PC-3 (cell line): Measurements from ENCODE around the gene TUSC2. TPM values are rescaled to one million over a fixed set of nuclear protein-coding genes. Genes with fewer than 3 reads are reported as not detected.

ENCODE experiments used
- ATAC-seq: fragments of 200-7000 bp; cut with Tn5 transposase; 2 replicates; pipeline ENCODE4 v1.9.1; 2020; ENCODE audit warnings: mild to moderate bottlenecking, moderate library complexity
- BruUV-seq: library from RNA; stranded (reverse); fragments of 400-500 nt; replicated peaks from 2 replicates; lab custom pipeline; 2021; lab: Mats Ljungman, UMichigan
- CTCF ChIA-PET: fragments of 300-600 bp; sonication (Branson Sonifier 250); formaldehyde crosslinking; loops from one replicate; lab custom pipeline; 2022; ENCODE audit warnings: antibody characterized with exemption; lab: Charles Lee
- POLR2A ChIA-PET: fragments of 300-600 bp; sonication (Branson Sonifier 250); formaldehyde crosslinking; loops from one replicate; lab custom pipeline; 2022; ENCODE audit warnings: antibody characterized with exemption; ENCODE audit not compliant: unreplicated experiment; lab: Charles Lee
- DNase-seq: peaks from one replicate; pipeline ENCODE4 v3.0.0-alpha.2; 2015
- H2AFZ ChIP-seq: fragments of 300-600 bp; sonication (generic); 2 replicates; pipeline ENCODE4 v1.6.0; 2016; ENCODE audit warnings: antibody characterized with exemption, low read length
- H3F3A ChIP-seq: fragments of 300-600 bp; sonication (generic); one replicate; pipeline ENCODE4 v1.6.0; 2017; ENCODE audit warnings: antibody characterized with exemption, low read length, control low read depth, mild to moderate bottlenecking; ENCODE audit not compliant: unreplicated experiment
- H3K27ac ChIP-seq: fragments of 300-600 bp; sonication (generic); 2 replicates; pipeline ENCODE4 v1.5.1; 2016; ENCODE audit warnings: mild to moderate bottlenecking, low read length
- H3K27me3 ChIP-seq: fragments of 300-600 bp; sonication (generic); 2 replicates; pipeline ENCODE4 v1.6.1; 2016; ENCODE audit warnings: low read length, mixed read lengths
- H3K36me3 ChIP-seq: fragments of 300-600 bp; sonication (generic); 2 replicates; pipeline ENCODE4 v1.6.1; 2016; ENCODE audit warnings: low read depth, mixed run types, low read length, mixed read lengths
- H3K4me1 ChIP-seq: fragments of 300-600 bp; sonication (generic); 2 replicates; pipeline ENCODE4 v1.5.1; 2016; ENCODE audit warnings: low read length; ENCODE audit not compliant: insufficient read depth
- H3K4me2 ChIP-seq: fragments of 300-600 bp; sonication (generic); 2 replicates; pipeline ENCODE4 v1.6.0; 2016; ENCODE audit warnings: low read length
- H3K4me3 ChIP-seq: fragments of 300-600 bp; sonication (generic); 2 replicates; pipeline ENCODE4 v1.5.1; 2016; ENCODE audit warnings: mild to moderate bottlenecking, low read length, mixed read lengths
- H3K79me2 ChIP-seq: fragments of 300-600 bp; sonication (generic); 2 replicates; pipeline ENCODE4 v1.6.1; 2017; ENCODE audit warnings: low read length, mixed read lengths
- H3K9ac ChIP-seq: fragments of 300-600 bp; sonication (generic); 2 replicates; pipeline ENCODE4 v1.6.0; 2016; ENCODE audit warnings: mild to moderate bottlenecking, low read length
- H3K9me2 ChIP-seq: fragments of 300-600 bp; sonication (generic); replicated peaks from 2 replicates; pipeline ENCODE4 v1.6.1; 2016; ENCODE audit warnings: mixed run types, low read length, mixed read lengths
- H3K9me3 ChIP-seq: fragments of 300-600 bp; sonication (generic); 2 replicates; pipeline ENCODE4 v1.6.1; 2016; ENCODE audit warnings: low read length, mixed read lengths
- H4K20me1 ChIP-seq: fragments of 300-600 bp; sonication (generic); 2 replicates; pipeline ENCODE4 v1.6.1; 2016; ENCODE audit warnings: low read length, mixed read lengths
- CTCF ChIP-seq: fragments of 300-600 bp; sonication (generic); conservative IDR thresholded peaks from 2 replicates; pipeline ENCODE4 v1.5.1; 2017; ENCODE audit warnings: antibody characterized with exemption, low read depth, mild to moderate bottlenecking, low read length
- EZH2 ChIP-seq: fragments of 300-600 bp; sonication (generic); IDR thresholded peaks from one replicate; pipeline ENCODE4 v1.6.1; 2017; ENCODE audit warnings: antibody characterized with exemption, mild to moderate bottlenecking, low read length; ENCODE audit not compliant: unreplicated experiment
- EZH2phosphoT487 ChIP-seq: fragments of 300-600 bp; sonication (generic); IDR thresholded peaks from 2 replicates; pipeline ENCODE4 v1.6.1; 2018; ENCODE audit warnings: mild to moderate bottlenecking, antibody characterized with exemption, low read length, borderline replicate concordance
- intact Hi-C: fragments of 100-400 bp; cut with micrococcal nuclease; formaldehyde crosslinking; loops from 2 replicates; pipeline ENCODE4 v1.9.0; 2023
- total RNA-seq: library from RNA; depleted of rRNA; stranded (reverse); fragments of >200 nt; gene quantifications from 2 replicates; pipeline ENCODE4 v1.2.3, GENCODE V29; 2014

The TUSC2 gene
- total RNA-seq, 1 experiment from 2014 or later, result 143 TPM

GRCh38 chr3:50304601-50305000, 23.4 kb downstream of the TUSC2 start:
- H3K79me2 ChIP-seq, result 0 out of 2 replicates have a peak, but pooled peaks cover 3% of the 10 kb centered on the region
- no TSS peak for BruUV-seq
- no peaks in the 10 kb centered on the region for H4K20me1 ChIP-seq
- H3K27ac ChIP-seq, result no peak overlapping the region
- no peak overlapping the region for H3K4me2 ChIP-seq
- H2AFZ ChIP-seq, result no peak overlapping the region
- no peak overlapping the region for H3K4me3 ChIP-seq
- DNase-seq (peak; percentile 33), ATAC-seq (no peak)
- no peaks in the 10 kb centered on the region for H3F3A ChIP-seq
- TF ChIP-seq EZH2, result no peak
- TF ChIP-seq EZH2phosphoT487, result no peak
- no peak for TF ChIP-seq CTCF
- no peak overlapping the region for H3K9ac ChIP-seq
- intact Hi-C loops, result no loop called here
- H3K27me3 ChIP-seq, result no peaks in the 10 kb centered on the region
- peaks cover 10% of the 10 kb centered on the region for H3K4me1 ChIP-seq
- H3K36me3 ChIP-seq, result no peaks in the 10 kb centered on the region; the same call in 1 of the 2 replicates
- H3K9me2 ChIP-seq, result no peaks in the 10 kb centered on the region
- H3K9me3 ChIP-seq, result 0 out of 2 replicates have a peak, but pooled peaks cover 5% of the 10 kb centered on the region
- CTCF ChIA-PET, result no interaction called here
- POLR2A ChIA-PET, result no interaction called here

GRCh38 chr3:50303013-50303815, 24.8 kb downstream of the TUSC2 start, which contains the start of gene HYAL1:
Gene HYAL1 (minus strand): TSS chr3:50303574. CDS start chr3:50302956, 618 bp downstream.
- CTCF ChIA-PET, result interaction anchor here (0.6 to 1.0 kb wide), 2 partner anchors 21 to 170 kb away, joined by 4 to 22 read pairs; no protein-coding TSS in a partner anchor
- POLR2A ChIA-PET, result no interaction called here

More at GRCh38 chr3:50303013-50303815, 24.8 kb downstream of the TUSC2 start, which contains the start of gene HYAL1:
- H2AFZ ChIP-seq, result no peak within 1 kb of the TSS
- BruUV-seq, result no TSS peak
- H3K79me2 ChIP-seq, result peaks cover 11% of the 10 kb centered on the region
- H3K9ac ChIP-seq, result no peak within 1 kb of the TSS
- ATAC-seq, result no peak
- no peaks in the 10 kb centered on the region for H3K9me2 ChIP-seq
- intact Hi-C loops, result no loop called here
- H3K4me1 ChIP-seq, result peaks cover 18% of the 10 kb centered on the region
- no peaks in the 10 kb centered on the region for H4K20me1 ChIP-seq
- H3K9me3 ChIP-seq, result 0 out of 2 replicates have a peak, but pooled peaks cover 5% of the 10 kb centered on the region
- no peak within 1 kb of the TSS for H3K4me3 ChIP-seq
- H3F3A ChIP-seq, result no peaks in the 10 kb centered on the region
- no peaks in the 10 kb centered on the region; the same call in 1 of the 2 replicates for H3K36me3 ChIP-seq
- no peaks in the 10 kb centered on the region for H3K27me3 ChIP-seq
- no peak for DNase-seq
- peak; percentile 28 for TF ChIP-seq CTCF
- TF ChIP-seq EZH2phosphoT487, result no peak
- no peak for TF ChIP-seq EZH2
- no peak within 1 kb of the TSS for H3K4me2 ChIP-seq
- H3K27ac ChIP-seq, result no peak within 1 kb of the TSS
